ENCODE measurements around the gene ACSS1. TPM values are rescaled to one million over a fixed set of nuclear protein-coding genes. Genes with fewer than 3 reads are reported as not detected.

ACSS1 gene
- polyA plus RNA-seq, 4 donors = 27.9 to 106 (median 55.4) TPM

GRCh38 chr20:24983896-24984295 lies 74.0 kb downstream of the ACSS1 start:
- Histone ChIP-seq H3K27me3 (ENCODE audit: control insufficient read depth in 3 of 3, insufficient read depth in 3 of 3, low read length in 3 of 3) (no peaks in the 10 kb centered on the region), H3K27ac (ENCODE audit: low read depth in 1 of 3, low read length in 2 of 3) (no peak overlapping the region), H3K36me3 (ENCODE audit: control insufficient read depth in 3 of 3, insufficient read depth in 2 of 3, low read depth in 1 of 3, low read length in 3 of 3) (peaks cover 10 to 30% (median 11%) of the 10 kb centered on the region in 3 donors), H3K4me3 (ENCODE audit: low read depth in 1 of 3, low read length in 3 of 3) (no peak overlapping the region), H3K4me1 (ENCODE audit: control insufficient read depth in 3 of 3, insufficient read depth in 2 of 3, low read depth in 1 of 3, low read length in 2 of 3) (peaks cover 0 to 7% (median 4%) of the 10 kb centered on the region in 3 donors), H3K9me3 (ENCODE audit: control insufficient read depth in 2 of 2, insufficient read depth in 1 of 2, low read depth in 1 of 2, low read length in 1 of 2) (peaks cover 0 to 13% of the 10 kb centered on the region in 2 donors)
- FAIRE-seq = no peak
- 91 to 93% (median 92%) methylated on average over 8 of the region's 8 CpGs for WGBS, 3 donors
- DNase-seq = no peak

GRCh38 chr20:24981790-24982189 lies 76.1 kb downstream of the ACSS1 start:
- DNase-seq (no peak), FAIRE-seq (no peak)
- peaks cover 16 to 38% (median 17%) of the 10 kb centered on the region in 3 donors for H3K36me3 ChIP-seq (ENCODE audit: control insufficient read depth in 3 of 3, insufficient read depth in 2 of 3, low read depth in 1 of 3, low read length in 3 of 3)
- H3K27me3 ChIP-seq (ENCODE audit: control insufficient read depth in 3 of 3, insufficient read depth in 3 of 3, low read length in 3 of 3) = no peaks in the 10 kb centered on the region
- H3K9me3 ChIP-seq (ENCODE audit: control insufficient read depth in 2 of 2, insufficient read depth in 1 of 2, low read depth in 1 of 2, low read length in 1 of 2) = peaks cover 0 to 13% of the 10 kb centered on the region in 2 donors
- H3K4me3 ChIP-seq (ENCODE audit: low read depth in 1 of 3, low read length in 3 of 3) = no peak overlapping the region
- peaks cover 0 to 7% (median 4%) of the 10 kb centered on the region in 3 donors for H3K4me1 ChIP-seq (ENCODE audit: control insufficient read depth in 3 of 3, insufficient read depth in 2 of 3, low read depth in 1 of 3, low read length in 2 of 3)
- H3K27ac ChIP-seq (ENCODE audit: low read depth in 1 of 3, low read length in 2 of 3) = no peak overlapping the region
- 79 to 100% (median 91%) methylated on average over 3 of the region's 3 CpGs for WGBS, 3 donors

GRCh38 chr20:24981282-24981681 lies 76.7 kb downstream of the ACSS1 start:
- Histone ChIP-seq H3K4me1 (ENCODE audit: control insufficient read depth in 3 of 3, insufficient read depth in 2 of 3, low read depth in 1 of 3, low read length in 2 of 3) (peaks cover 0 to 7% (median 4%) of the 10 kb centered on the region in 3 donors), H3K27ac (ENCODE audit: low read depth in 1 of 3, low read length in 2 of 3) (no peak overlapping the region), H3K4me3 (ENCODE audit: low read depth in 1 of 3, low read length in 3 of 3) (no peak overlapping the region), H3K9me3 (ENCODE audit: control insufficient read depth in 2 of 2, insufficient read depth in 1 of 2, low read depth in 1 of 2, low read length in 1 of 2) (peaks cover 0 to 16% of the 10 kb centered on the region in 2 donors), H3K27me3 (ENCODE audit: control insufficient read depth in 3 of 3, insufficient read depth in 3 of 3, low read length in 3 of 3) (no peaks in the 10 kb centered on the region), H3K36me3 (ENCODE audit: control insufficient read depth in 3 of 3, insufficient read depth in 2 of 3, low read depth in 1 of 3, low read length in 3 of 3) (peaks cover 16 to 38% (median 17%) of the 10 kb centered on the region in 3 donors)
- DNase-seq (no peak), FAIRE-seq (no peak)
- WGBS, 3 donors = 78 to 89% (median 88%) methylated on average over 4 of the region's 4 CpGs

- Histone ChIP-seq H3K9me3 (ENCODE audit: control insufficient read depth in 2 of 2, insufficient read depth in 1 of 2, low read depth in 1 of 2, low read length in 1 of 2) (peaks cover 0 to 16% of the 10 kb centered on the region in 2 donors), H3K4me3 (ENCODE audit: low read depth in 1 of 3, low read length in 3 of 3) (no peak overlapping the region), H3K36me3 (ENCODE audit: control insufficient read depth in 3 of 3, insufficient read depth in 2 of 3, low read depth in 1 of 3, low read length in 3 of 3) (peaks cover 16 to 38% (median 17%) of the 10 kb centered on the region in 3 donors), H3K4me1 (ENCODE audit: control insufficient read depth in 3 of 3, insufficient read depth in 2 of 3, low read depth in 1 of 3, low read length in 2 of 3) (peaks cover 0 to 4% (median 2%) of the 10 kb centered on the region in 3 donors), H3K27ac (ENCODE audit: low read depth in 1 of 3, low read length in 2 of 3) (no peak overlapping the region), H3K27me3 (ENCODE audit: control insufficient read depth in 3 of 3, insufficient read depth in 3 of 3, low read length in 3 of 3) (no peaks in the 10 kb centered on the region)
- FAIRE-seq = no peak
- DNase-seq = no peak
- 96 to 99% (median 96%) methylated on average over 34 of the region's 34 CpGs for WGBS, 3 donors
Observed at GRCh38 chr20:24980291-24981053, 77.5 kb downstream of the ACSS1 start.

GRCh38 chr20:24979036-24979960 lies 78.6 kb downstream of the ACSS1 start:
- H3K27me3 ChIP-seq (ENCODE audit: control insufficient read depth in 3 of 3, insufficient read depth in 3 of 3, low read length in 3 of 3) = no peaks in the 10 kb centered on the region
- H3K9me3 ChIP-seq (ENCODE audit: control insufficient read depth in 2 of 2, insufficient read depth in 1 of 2, low read depth in 1 of 2, low read length in 1 of 2) = peaks cover 0 to 16% of the 10 kb centered on the region in 2 donors
- H3K27ac ChIP-seq (ENCODE audit: low read depth in 1 of 3, low read length in 2 of 3) = no peak overlapping the region
- H3K36me3 ChIP-seq (ENCODE audit: control insufficient read depth in 3 of 3, insufficient read depth in 2 of 3, low read depth in 1 of 3, low read length in 3 of 3) = peaks cover 14 to 38% (median 16%) of the 10 kb centered on the region in 3 donors
- FAIRE-seq (no peak), DNase-seq (no peak)
- no peak overlapping the region for H3K4me3 ChIP-seq (ENCODE audit: low read depth in 1 of 3, low read length in 3 of 3)
- 96 to 98% (median 98%) methylated on average over 15 of the region's 15 CpGs for WGBS, 3 donors
- no peaks in the 10 kb centered on the region for H3K4me1 ChIP-seq (ENCODE audit: control insufficient read depth in 3 of 3, insufficient read depth in 2 of 3, low read depth in 1 of 3, low read length in 2 of 3)

GRCh38 chr20:24978513-24978912 lies 79.4 kb downstream of the ACSS1 start:
- Histone ChIP-seq H3K27ac (ENCODE audit: low read depth in 1 of 3, low read length in 2 of 3) (no peak overlapping the region), H3K4me1 (ENCODE audit: control insufficient read depth in 3 of 3, insufficient read depth in 2 of 3, low read depth in 1 of 3, low read length in 2 of 3) (no peaks in the 10 kb centered on the region), H3K36me3 (ENCODE audit: control insufficient read depth in 3 of 3, insufficient read depth in 2 of 3, low read depth in 1 of 3, low read length in 3 of 3) (peaks cover 14 to 36% (median 16%) of the 10 kb centered on the region in 3 donors), H3K4me3 (ENCODE audit: low read depth in 1 of 3, low read length in 3 of 3) (no peak overlapping the region), H3K9me3 (ENCODE audit: control insufficient read depth in 2 of 2, insufficient read depth in 1 of 2, low read depth in 1 of 2, low read length in 1 of 2) (peaks cover 0 to 16% of the 10 kb centered on the region in 2 donors), H3K27me3 (ENCODE audit: control insufficient read depth in 3 of 3, insufficient read depth in 3 of 3, low read length in 3 of 3) (no peaks in the 10 kb centered on the region)
- DNase-seq (no peak), FAIRE-seq (no peak)
- 77 to 97% (median 90%) methylated on average over 8 of the region's 8 CpGs for WGBS, 3 donors

- no peak for DNase-seq
- Histone ChIP-seq H3K27me3 (ENCODE audit: control insufficient read depth in 3 of 3, insufficient read depth in 3 of 3, low read length in 3 of 3) (no peaks in the 10 kb centered on the region), H3K9me3 (ENCODE audit: control insufficient read depth in 2 of 2, insufficient read depth in 1 of 2, low read depth in 1 of 2, low read length in 1 of 2) (peaks cover 0 to 16% of the 10 kb centered on the region in 2 donors), H3K36me3 (ENCODE audit: control insufficient read depth in 3 of 3, insufficient read depth in 2 of 3, low read depth in 1 of 3, low read length in 3 of 3) (peaks cover 16 to 40% (median 19%) of the 10 kb centered on the region in 3 donors), H3K4me3 (ENCODE audit: low read depth in 1 of 3, low read length in 3 of 3) (no peak overlapping the region), H3K4me1 (ENCODE audit: control insufficient read depth in 3 of 3, insufficient read depth in 2 of 3, low read depth in 1 of 3, low read length in 2 of 3) (no peaks in the 10 kb centered on the region), H3K27ac (ENCODE audit: low read depth in 1 of 3, low read length in 2 of 3) (no peak overlapping the region)
- WGBS, 3 donors = 88 to 93% (median 92%) methylated on average over 3 of the region's 3 CpGs
- FAIRE-seq = no peak
Observed at GRCh38 chr20:24977797-24978196, 80.1 kb downstream of the ACSS1 start.

- Histone ChIP-seq H3K9me3 (ENCODE audit: control insufficient read depth in 2 of 2, insufficient read depth in 1 of 2, low read depth in 1 of 2, low read length in 1 of 2) (peaks cover 0 to 16% of the 10 kb centered on the region in 2 donors), H3K36me3 (ENCODE audit: control insufficient read depth in 3 of 3, insufficient read depth in 2 of 3, low read depth in 1 of 3, low read length in 3 of 3) (peaks cover 16 to 42% (median 18%) of the 10 kb centered on the region in 3 donors), H3K4me1 (ENCODE audit: control insufficient read depth in 3 of 3, insufficient read depth in 2 of 3, low read depth in 1 of 3, low read length in 2 of 3) (no peaks in the 10 kb centered on the region), H3K27me3 (ENCODE audit: control insufficient read depth in 3 of 3, insufficient read depth in 3 of 3, low read length in 3 of 3) (no peaks in the 10 kb centered on the region), H3K4me3 (ENCODE audit: low read depth in 1 of 3, low read length in 3 of 3) (no peak overlapping the region), H3K27ac (ENCODE audit: low read depth in 1 of 3, low read length in 2 of 3) (no peak overlapping the region)
- no peak for FAIRE-seq
- DNase-seq = no peak
- WGBS, 3 donors = 93 to 100% (median 94%) methylated on average over 1 of the region's 1 CpG
Observed at GRCh38 chr20:24977336-24977735, 80.6 kb downstream of the ACSS1 start.

Measured in small intestine (tissue), 7 donors.